Activated T-helper 17 cell treated with anti-CD3 and anti-CD28 coated beads, Interleukin-2, amount 50 U/mL, for 72 hours (primary cell): ENCODE data around the gene WDR87. TPM values are rescaled to one million over a fixed set of nuclear protein-coding genes. Genes with fewer than 3 reads are reported as not detected.
"Not testable (repeated sequence)": the region's sequence is repeated elsewhere in the genome, so short reads cannot be mapped to it uniquely, and the experiment has no call there.

Experiments
- ATAC-seq: fragments of 150-1000 bp; cut with Tn5 transposase; replicated peaks from 2 replicates; pipeline ENCODE4 v1.10.0; 2021; ENCODE audit warnings: mild to moderate bottlenecking, moderate library complexity
- H3K27ac Mint-ChIP-seq: one replicate; pipeline ENCODE4 v1.8.0; 2022; ENCODE audit warnings: mixed read lengths
- H3K27me3 Mint-ChIP-seq: one replicate; pipeline ENCODE4 v1.8.0; 2022; ENCODE audit warnings: mixed read lengths
- H3K36me3 Mint-ChIP-seq: one replicate; pipeline ENCODE4 v1.8.0; 2022; ENCODE audit warnings: low read depth, mild to moderate bottlenecking, mixed read lengths
- H3K4me1 Mint-ChIP-seq: one replicate; pipeline ENCODE4 v1.8.0; 2022; ENCODE audit warnings: mixed read lengths
- H3K4me3 Mint-ChIP-seq: one replicate; pipeline ENCODE4 v1.8.0; 2022; ENCODE audit warnings: mild to moderate bottlenecking, mixed read lengths
- H3K9me3 Mint-ChIP-seq: one replicate; pipeline ENCODE4 v1.8.0; 2022; ENCODE audit warnings: mixed read lengths
- total RNA-seq, 2 donors: library from RNA; stranded (reverse); gene quantifications; one replicate each; pipeline ENCODE4 v1.2.3, GENCODE V29; 2022

WDR87 gene
- total RNA-seq, 2 donors from 2014 or later, result not detected

DNA sequence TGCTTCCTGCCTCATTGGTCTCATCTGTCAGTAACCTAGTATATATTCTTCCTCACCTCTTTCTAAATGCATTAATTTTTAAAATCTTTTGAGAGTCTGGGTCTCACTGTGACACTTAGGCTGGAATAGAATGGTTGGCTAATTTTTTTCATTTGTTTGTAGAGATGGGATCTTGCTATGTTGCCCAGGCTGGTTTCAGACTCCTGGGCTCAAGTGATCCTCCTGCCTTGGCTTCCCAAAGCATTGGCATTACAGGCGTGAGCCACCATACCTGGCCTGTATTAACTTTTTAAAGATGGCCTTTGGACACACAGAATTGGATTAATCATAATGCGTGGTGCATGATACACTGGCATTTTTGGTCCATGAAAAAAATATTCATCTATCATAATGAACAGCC, 30.5 kb upstream of the WDR87 start:
- Mint-ChIP-seq H3K9me3 (no peaks in the 10 kb centered on the region), H3K4me1 (no peaks in the 10 kb centered on the region), H3K27me3 (no peaks in the 10 kb centered on the region), H3K4me3 (no peak overlapping the region), H3K27ac (no peak overlapping the region), H3K36me3 (peaks cover 14% of the 10 kb centered on the region)
- ATAC-seq, result no peak

DNA sequence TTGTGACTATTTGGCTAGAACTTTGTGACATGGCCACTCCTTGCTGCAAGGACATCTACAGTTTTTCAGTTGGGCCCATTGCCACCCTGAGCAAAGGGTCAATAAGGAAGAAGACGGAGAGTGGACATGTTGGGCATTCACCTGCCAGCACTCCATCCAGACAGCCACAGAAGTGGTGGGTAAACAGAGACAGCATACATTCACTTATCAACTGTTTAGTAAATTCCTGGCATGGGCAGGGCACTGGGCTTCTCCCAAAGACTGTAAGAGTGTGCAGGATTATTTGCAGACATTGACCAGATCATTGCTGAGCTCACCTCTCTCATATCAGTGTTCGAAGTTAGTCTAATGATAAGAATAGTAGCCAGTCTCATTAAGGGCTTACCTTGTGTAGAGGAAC, 29.8 kb upstream of the WDR87 start:
- H3K27ac Mint-ChIP-seq, result no peak overlapping the region
- no peak for ATAC-seq

DNA sequence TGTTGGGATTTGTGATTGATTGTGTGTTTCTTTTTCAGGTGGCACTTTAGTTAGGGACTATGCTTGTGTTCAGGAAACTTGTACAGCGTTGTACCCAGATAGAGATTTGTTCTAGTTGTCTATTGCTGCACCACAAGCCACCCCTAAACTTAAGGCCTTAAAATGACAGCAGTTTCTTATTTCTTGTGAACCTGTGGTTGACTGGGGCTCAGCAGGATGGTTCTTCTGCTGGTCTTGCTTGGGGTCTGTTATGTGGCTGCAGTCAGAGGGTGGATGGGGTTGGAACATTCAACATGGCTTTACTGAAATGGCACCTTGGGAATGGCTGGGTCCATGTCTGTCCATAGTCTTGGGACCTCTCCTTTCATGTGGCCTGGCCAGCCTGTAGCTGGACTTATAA, 28.9 kb upstream of the WDR87 start:
- Mint-ChIP-seq H3K4me3 (no peak overlapping the region), H3K27ac (no peak overlapping the region), H3K9me3 (no peaks in the 10 kb centered on the region), H3K4me1 (no peaks in the 10 kb centered on the region), H3K27me3 (no peaks in the 10 kb centered on the region), H3K36me3 (peaks cover 14% of the 10 kb centered on the region)
- ATAC-seq, result no peak

More for the DNA sequence above, 29.8 kb upstream of the WDR87 start:
- no peaks in the 10 kb centered on the region for H3K9me3 Mint-ChIP-seq
- no peaks in the 10 kb centered on the region for H3K27me3 Mint-ChIP-seq
- no peak overlapping the region for H3K4me3 Mint-ChIP-seq
- no peaks in the 10 kb centered on the region for H3K4me1 Mint-ChIP-seq
- H3K36me3 Mint-ChIP-seq, result peaks cover 14% of the 10 kb centered on the region

DNA sequence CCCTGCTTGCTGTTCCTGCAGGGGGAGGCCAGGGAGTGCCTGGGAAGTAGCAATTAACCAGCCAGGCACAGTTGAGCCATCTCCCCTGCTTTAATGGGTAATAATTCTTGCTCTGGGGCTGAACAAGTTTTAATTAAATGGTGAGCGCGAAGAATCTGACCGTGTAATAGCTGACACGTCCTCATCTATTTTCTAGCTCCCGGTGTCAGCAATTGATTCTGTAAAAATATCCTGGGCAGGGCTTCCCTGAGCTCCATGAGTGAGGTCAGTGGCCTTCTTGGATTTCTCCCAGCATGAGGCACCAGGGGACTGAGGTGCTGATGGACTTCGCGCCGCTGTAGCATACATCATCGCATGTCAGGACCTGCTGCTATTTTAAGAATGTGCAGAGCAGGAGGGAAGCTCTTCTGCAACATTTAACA, 27.6 kb upstream of the WDR87 start:
- ATAC-seq, result no peak
- H3K9me3 Mint-ChIP-seq, result no peaks in the 10 kb centered on the region
- no peak overlapping the region for H3K27ac Mint-ChIP-seq
- no peak overlapping the region for H3K4me3 Mint-ChIP-seq
- H3K4me1 Mint-ChIP-seq, result no peaks in the 10 kb centered on the region
- H3K27me3 Mint-ChIP-seq, result no peaks in the 10 kb centered on the region
- H3K36me3 Mint-ChIP-seq, result peaks cover 14% of the 10 kb centered on the region

DNA sequence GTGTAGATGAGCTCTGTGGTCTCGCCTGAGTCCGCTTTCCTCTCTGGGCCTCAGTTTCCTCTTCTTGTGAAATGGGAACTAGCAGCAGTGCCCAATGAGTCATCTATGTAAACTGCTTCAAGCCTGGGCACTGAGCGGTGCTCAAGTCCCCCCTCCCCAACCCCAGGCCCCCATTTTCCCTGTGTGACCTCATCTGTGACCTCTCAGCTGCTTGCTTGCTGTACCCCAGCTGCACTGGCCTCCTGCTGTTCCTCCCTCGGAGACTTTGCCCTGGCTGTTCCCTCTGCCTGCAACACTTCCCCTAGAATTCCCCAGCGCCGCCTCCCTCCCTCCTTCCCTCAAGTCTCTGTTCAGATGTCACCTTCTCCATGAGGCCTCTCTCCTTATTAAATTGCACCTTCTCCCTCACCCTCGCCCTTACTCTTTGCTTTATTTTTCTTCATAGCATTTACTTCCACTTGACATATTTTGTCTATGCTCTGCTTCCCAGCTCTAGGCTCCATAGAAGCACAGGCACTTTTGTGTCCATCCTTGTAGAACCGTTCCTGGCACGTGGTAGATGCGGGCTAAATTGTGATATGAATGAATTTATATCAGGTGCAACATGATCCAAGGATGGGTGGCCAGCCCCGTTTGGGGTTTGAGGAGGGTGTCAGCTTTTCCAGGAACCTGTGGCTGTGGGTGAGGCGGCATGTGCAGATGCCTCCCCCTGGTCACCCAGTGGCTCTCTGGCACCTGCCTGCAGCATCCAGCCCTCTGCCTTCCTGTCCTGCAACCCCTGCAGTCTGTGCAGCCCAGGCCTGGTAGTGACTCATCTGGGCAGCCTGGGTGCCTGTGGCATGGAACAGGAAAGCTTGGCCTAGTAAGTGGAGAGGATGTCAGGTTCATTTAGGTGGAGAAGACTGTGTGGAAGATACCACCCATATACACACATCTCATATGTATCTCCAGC, 26.9 kb upstream of the WDR87 start:
- Mint-ChIP-seq H3K9me3 (no peaks in the 10 kb centered on the region), H3K27me3 (no peaks in the 10 kb centered on the region), H3K4me3 (no peak overlapping the region), H3K27ac (no peak overlapping the region), H3K36me3 (peaks cover 14% of the 10 kb centered on the region), H3K4me1 (no peaks in the 10 kb centered on the region)
- no peak for ATAC-seq

DNA sequence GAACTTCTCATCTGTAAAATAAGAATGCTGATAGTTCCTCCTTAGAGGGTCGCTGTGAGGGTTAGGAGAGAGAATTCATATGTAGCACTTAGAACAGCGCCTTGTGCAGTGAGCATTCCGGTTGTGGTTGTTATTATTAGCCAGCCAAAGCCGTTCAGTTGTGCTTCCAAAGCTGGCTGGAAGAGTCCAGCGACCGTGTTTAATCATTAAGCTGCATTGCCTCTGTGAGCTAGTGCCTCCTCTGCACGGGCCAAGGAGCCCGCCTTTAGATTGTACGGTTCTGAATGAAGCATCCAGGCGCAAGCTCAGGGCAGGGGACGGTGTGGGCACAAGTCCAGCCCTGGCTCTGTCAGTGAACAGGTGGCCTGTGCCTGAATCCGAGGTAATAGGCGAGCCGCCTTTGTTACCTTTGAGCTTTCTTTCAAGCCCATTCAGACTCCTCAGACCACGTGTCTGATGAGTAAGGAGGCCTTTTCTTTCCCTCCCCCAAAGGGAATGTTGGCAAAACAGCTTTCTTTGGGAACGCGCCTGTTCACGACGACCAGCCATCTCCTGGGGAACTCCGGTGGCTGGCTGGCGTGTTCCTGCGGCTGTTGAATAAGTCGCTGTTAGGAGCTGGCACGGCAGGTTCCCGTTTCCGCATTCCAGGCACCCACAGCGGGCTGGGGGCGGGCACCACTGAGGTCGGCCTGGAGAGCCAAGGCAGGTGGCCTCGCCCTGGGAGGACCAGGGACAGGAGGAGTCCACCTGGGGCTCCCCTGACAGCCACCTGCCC, 25.7 kb upstream of the WDR87 start:
- Mint-ChIP-seq H3K27me3 (no peaks in the 10 kb centered on the region), H3K9me3 (no peaks in the 10 kb centered on the region), H3K36me3 (peaks cover 14% of the 10 kb centered on the region), H3K4me3 (no peak overlapping the region), H3K4me1 (no peaks in the 10 kb centered on the region), H3K27ac (no peak overlapping the region)
- ATAC-seq, result no peak

DNA sequence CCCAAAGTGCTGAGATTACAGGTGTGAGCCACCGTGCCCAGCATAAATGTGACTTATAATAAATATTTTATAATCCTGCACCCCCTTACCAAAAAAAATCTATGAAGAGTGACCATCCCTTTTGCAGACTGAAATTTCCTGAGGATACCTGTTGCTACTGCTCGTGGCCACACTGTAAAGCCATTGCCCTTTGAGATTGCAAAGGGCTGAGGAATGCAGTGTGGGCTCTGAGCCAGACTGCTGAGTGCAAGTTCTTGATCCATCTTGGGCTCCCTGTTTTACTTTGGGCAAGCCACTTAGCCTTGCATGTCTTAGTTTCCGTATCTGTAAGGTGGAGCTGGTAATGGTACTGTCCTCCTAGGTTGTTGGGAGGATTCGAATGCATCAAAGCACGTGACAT, 24.0 kb upstream of the WDR87 start:
- H3K36me3 Mint-ChIP-seq, result peaks cover 14% of the 10 kb centered on the region
- no peaks in the 10 kb centered on the region for H3K27me3 Mint-ChIP-seq
- H3K4me1 Mint-ChIP-seq, result no peaks in the 10 kb centered on the region
- H3K4me3 Mint-ChIP-seq, result no peak overlapping the region
- H3K9me3 Mint-ChIP-seq, result no peaks in the 10 kb centered on the region
- no peak overlapping the region for H3K27ac Mint-ChIP-seq
- ATAC-seq, result no peak

DNA sequence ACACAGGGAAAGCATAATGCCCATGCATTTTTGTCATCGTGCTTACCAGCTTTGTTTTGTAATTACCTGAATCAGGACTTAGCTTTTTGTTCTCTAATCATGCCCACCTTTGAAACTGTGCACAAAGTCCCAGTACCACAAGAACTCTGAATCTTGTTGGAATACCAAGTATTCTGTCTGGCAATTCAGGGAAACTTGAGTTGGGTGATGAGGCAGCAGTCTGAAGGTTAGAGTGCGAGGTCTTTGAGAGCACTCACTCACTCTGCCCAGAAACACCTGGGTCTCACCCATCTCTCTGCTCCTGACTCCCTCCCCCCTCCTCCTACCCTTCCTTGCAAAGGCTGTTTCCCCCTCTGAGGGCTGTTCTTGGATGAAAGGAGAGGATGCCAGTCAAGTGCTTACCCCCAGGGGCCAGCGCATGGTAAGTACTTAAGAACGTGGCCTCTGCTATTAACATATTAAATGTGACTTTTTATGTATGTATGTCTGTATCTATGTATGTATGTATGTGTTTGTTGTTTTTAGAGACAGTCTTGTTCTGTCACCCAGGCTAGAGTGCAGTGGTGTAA, 23.0 kb upstream of the WDR87 start:
- peaks cover 5% of the 10 kb centered on the region for H3K4me1 Mint-ChIP-seq
- no peak overlapping the region for H3K4me3 Mint-ChIP-seq
- no peaks in the 10 kb centered on the region for H3K27me3 Mint-ChIP-seq
- H3K27ac Mint-ChIP-seq, result no peak overlapping the region
- peaks cover 18% of the 10 kb centered on the region for H3K36me3 Mint-ChIP-seq
- H3K9me3 Mint-ChIP-seq, result no peaks in the 10 kb centered on the region
- ATAC-seq, result no peak

DNA sequence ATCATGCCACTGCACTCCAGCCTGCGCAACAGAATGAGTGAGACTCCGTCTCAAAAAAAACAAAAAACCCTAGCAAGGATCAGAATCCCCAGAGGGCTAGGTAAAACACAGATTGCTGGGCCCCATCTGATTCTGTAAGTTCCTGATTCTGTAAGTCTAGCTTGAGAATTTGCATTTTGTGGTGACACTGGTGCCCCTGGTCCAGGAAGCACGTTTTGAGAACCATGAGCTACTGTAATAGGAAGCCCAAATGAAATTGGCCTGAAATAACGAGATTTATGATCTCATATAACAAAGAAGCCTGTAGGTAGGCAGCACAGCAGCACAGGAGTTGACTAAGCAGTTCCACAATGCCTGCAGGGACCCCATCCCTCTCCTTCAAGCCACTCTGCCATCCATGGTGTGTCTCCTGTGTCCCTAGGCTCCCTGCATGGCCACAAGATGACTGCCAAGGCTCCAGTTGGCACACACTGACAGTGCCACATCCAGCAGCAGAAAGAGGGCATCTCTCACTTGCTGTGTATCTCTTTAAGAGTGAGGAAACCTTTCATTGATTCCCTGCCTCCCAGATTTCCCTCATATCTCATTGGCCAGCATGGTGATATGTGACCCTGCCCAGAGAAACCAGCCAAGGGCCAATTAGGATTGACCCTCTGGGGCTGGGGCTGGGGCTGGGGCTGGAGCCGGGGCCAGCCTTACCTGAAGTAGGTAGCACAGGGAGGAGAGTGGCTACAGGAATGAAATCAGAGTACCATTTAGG, 22.3 kb upstream of the WDR87 start:
- Mint-ChIP-seq H3K27me3 (no peaks in the 10 kb centered on the region), H3K4me1 (peaks cover 5% of the 10 kb centered on the region), H3K4me3 (no peak overlapping the region), H3K9me3 (no peaks in the 10 kb centered on the region), H3K36me3 (peaks cover 17% of the 10 kb centered on the region), H3K27ac (peak overlapping the region; percentile 26)
- ATAC-seq, result no peak

DNA sequence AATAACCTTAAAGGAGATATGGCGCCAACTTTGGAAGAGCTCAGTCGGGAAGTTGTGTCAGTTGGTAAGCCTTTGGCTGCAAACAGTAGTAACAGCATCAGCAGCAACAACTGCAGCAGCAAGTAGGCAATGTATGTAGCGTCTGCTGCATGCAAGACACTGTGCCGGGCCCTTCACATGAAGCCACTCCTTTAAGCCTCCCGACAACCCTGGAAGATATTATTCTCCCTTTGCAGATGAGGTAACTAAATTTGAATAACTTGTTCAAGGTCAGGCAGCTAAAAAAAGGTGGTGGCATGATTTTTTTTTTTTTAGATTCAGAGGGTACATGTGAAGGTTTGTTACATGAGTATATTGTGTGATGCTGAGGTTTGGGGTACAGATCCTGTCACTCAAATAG, 20.3 kb upstream of the WDR87 start:
- ATAC-seq, result no peak
- no peaks in the 10 kb centered on the region for H3K27me3 Mint-ChIP-seq
- H3K4me3 Mint-ChIP-seq, result no peak overlapping the region
- no peaks in the 10 kb centered on the region for H3K9me3 Mint-ChIP-seq
- peaks cover 5% of the 10 kb centered on the region for H3K4me1 Mint-ChIP-seq
- no peak overlapping the region for H3K27ac Mint-ChIP-seq
- peaks cover 8% of the 10 kb centered on the region for H3K36me3 Mint-ChIP-seq

DNA sequence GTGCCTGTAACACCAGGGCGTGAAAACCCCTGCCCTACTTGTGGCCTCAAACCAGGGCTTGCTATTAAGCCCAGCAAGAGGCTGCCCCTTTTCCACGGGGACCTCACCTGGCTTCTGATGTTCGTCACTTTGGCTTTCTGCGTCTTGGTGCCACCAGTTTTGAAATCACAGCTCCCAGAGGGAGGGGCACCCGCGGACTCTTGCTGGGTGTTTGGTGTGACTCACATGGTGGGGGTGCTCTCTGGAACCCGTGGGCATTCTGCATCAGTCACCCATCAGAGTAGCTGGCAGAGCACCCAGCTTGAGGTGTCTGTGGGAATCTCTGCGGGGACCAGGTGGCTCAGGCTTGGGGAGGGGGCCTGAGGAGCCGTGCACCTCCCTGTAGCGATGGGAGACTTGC, 19.9 kb upstream of the WDR87 start:
- H3K4me3 Mint-ChIP-seq, result no peak overlapping the region
- H3K27ac Mint-ChIP-seq, result no peak overlapping the region
- H3K36me3 Mint-ChIP-seq, result peaks cover 13% of the 10 kb centered on the region
- no peaks in the 10 kb centered on the region for H3K27me3 Mint-ChIP-seq
- H3K4me1 Mint-ChIP-seq, result peaks cover 5% of the 10 kb centered on the region
- ATAC-seq, result no peak
- H3K9me3 Mint-ChIP-seq, result no peaks in the 10 kb centered on the region

DNA sequence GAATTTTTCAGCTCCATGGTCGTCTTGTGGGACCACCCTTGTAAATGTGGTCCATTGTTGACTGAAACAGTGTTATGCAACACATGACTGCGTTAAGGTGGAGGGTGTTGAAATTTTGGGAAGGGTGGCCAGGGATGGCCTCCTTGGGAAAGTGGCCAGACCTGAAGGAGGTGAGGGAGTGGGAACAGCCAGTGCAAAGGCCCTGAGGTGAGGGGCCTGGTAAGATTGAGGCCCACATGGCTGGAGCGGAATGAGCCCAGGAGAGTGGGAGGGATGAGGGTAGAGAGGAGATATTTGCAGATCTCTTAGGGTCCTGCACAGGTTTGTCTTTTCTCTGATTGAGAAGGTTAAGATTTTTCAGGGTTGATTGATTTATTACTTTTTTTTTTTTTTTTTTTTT, 18.8 kb upstream of the WDR87 start:
- Mint-ChIP-seq H3K36me3 (peaks cover 17% of the 10 kb centered on the region), H3K27ac (no peak overlapping the region), H3K9me3 (no peaks in the 10 kb centered on the region), H3K27me3 (no peaks in the 10 kb centered on the region), H3K4me3 (no peak overlapping the region), H3K4me1 (peaks cover 5% of the 10 kb centered on the region)
- no peak for ATAC-seq

DNA sequence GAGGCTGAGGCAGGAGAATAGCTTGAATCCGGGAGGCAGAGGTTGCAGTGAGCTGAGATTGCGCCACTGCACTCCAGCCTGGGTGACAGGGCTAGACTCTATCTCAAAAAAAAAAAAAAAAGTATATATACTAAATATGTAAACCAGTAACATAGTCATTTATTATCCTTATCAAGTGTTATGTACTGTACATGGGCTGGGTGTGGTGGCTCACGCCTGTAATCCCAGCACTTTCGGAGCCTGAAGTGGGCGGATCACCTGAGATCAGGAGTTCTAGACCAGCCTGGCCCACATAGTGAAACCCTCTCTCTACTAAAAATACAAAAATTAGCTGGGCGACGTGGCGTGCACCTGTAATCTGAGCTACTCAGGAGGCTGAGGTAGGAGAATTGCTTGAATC, 18.2 kb upstream of the WDR87 start:
- not testable (repeated sequence) for H3K4me3 Mint-ChIP-seq, H3K27ac Mint-ChIP-seq, H3K4me1 Mint-ChIP-seq, ATAC-seq, H3K9me3 Mint-ChIP-seq, H3K27me3 Mint-ChIP-seq
- peaks cover 17% of the 10 kb centered on the region for H3K36me3 Mint-ChIP-seq
